Mesendoderm (in vitro differentiated cells): ENCODE measurements around the gene METTL22.

Experiments used
- DNase-seq: peaks from one replicate; pipeline ENCODE4 v3.0.0; 2013
- H2AK5ac ChIP-seq: 2 replicates; pipeline ENCODE4 v1.6.1; 2013; ENCODE audit warnings: low read length, inconsistent platforms
- H2BK120ac ChIP-seq: 2 replicates; pipeline ENCODE4 v1.6.1; 2013; ENCODE audit warnings: low read depth, mild to moderate bottlenecking, low read length, moderate library complexity, mixed read lengths
- H2BK15ac ChIP-seq: replicated peaks from 2 replicates; pipeline ENCODE4 v1.6.1; 2013; ENCODE audit warnings: low read depth, mild to moderate bottlenecking, moderate library complexity
- H2BK5ac ChIP-seq: 2 replicates; pipeline ENCODE4 v1.6.1; 2013; ENCODE audit warnings: low read length, inconsistent platforms
- H3K18ac ChIP-seq: 2 replicates; pipeline ENCODE4 v1.6.1; 2013; ENCODE audit warnings: mild to moderate bottlenecking, low read length, mixed read lengths
- H3K23ac ChIP-seq: one replicate; pipeline ENCODE4 v1.6.1; 2013; ENCODE audit warnings: low read length
- H3K27ac ChIP-seq: 2 replicates; pipeline ENCODE4 v1.5.1; 2013; ENCODE audit warnings: low read depth, mild to moderate bottlenecking, inconsistent platforms, low read length, moderate library complexity
- H3K27me3 ChIP-seq: 2 replicates; pipeline ENCODE4 v1.6.1; 2013; ENCODE audit warnings: low read length, control low read depth, mild to moderate bottlenecking, inconsistent platforms; ENCODE audit not compliant: insufficient read depth, poor library complexity
- H3K36me3 ChIP-seq: 2 replicates; pipeline ENCODE4 v1.6.1; 2013; ENCODE audit warnings: low read length, inconsistent platforms; ENCODE audit not compliant: control insufficient read depth, insufficient read depth
- H3K4ac ChIP-seq: one replicate; pipeline ENCODE4 v1.6.1; 2013; ENCODE audit warnings: low read depth, mild to moderate bottlenecking, low read length, moderate library complexity
- H3K4me1 ChIP-seq: 2 replicates; pipeline ENCODE4 v1.6.1; 2013; ENCODE audit warnings: low read depth, low read length, inconsistent platforms; ENCODE audit not compliant: control insufficient read depth
- H3K4me2 ChIP-seq: 2 replicates; pipeline ENCODE4 v1.6.1; 2013; ENCODE audit warnings: low read length
- H3K4me3 ChIP-seq: 2 replicates; pipeline ENCODE4 v1.5.1; 2013; ENCODE audit warnings: mild to moderate bottlenecking, low read length
- H3K56ac ChIP-seq: one replicate; pipeline ENCODE4 v1.6.1; 2013; ENCODE audit warnings: low read length
- H3K79me1 ChIP-seq: 2 replicates; pipeline ENCODE4 v1.6.1; 2013; ENCODE audit warnings: low read length, inconsistent platforms
- H3K79me2 ChIP-seq: 2 replicates; pipeline ENCODE4 v1.6.1; 2013; ENCODE audit warnings: mild to moderate bottlenecking, low read length; ENCODE audit not compliant: control insufficient read depth, insufficient read depth
- H3K9ac ChIP-seq: 2 replicates; pipeline ENCODE4 v1.6.1; 2013; ENCODE audit warnings: low read length, inconsistent platforms
- H4K5ac ChIP-seq: one replicate; pipeline ENCODE4 v1.6.1; 2013; ENCODE audit warnings: low read length
- H4K8ac ChIP-seq: one replicate; pipeline ENCODE4 v1.6.1; 2013; ENCODE audit warnings: low read depth, mild to moderate bottlenecking, control low read depth, low read length, moderate library complexity
- WGBS: extraction: QIAGEN DNeasy Blood & Tissue Kit; methylation state at CpG from one replicate; pipeline ENCODE4 v1.1.7; 2013; ENCODE audit warnings: low lambda C conversion rate, missing lambda C conversion rate; ENCODE audit not compliant: insufficient coverage; ENCODE audit errors: extremely low coverage; 5-methylcytosine and 5-hydroxymethylcytosine counted together

METTL22 gene

GRCh38 chr16:8625491-8626087, 4.1 kb downstream of the METTL22 start:
- Histone ChIP-seq H2BK5ac (no peak overlapping the region), H3K23ac (no peak overlapping the region), H4K8ac (no peak overlapping the region), H3K56ac (no peak overlapping the region), H3K79me1 (peaks cover 15% of the 10 kb centered on the region), H3K9ac (no peak overlapping the region), H3K4me2 (no peak overlapping the region), H3K4ac (no peak overlapping the region), H4K5ac (no peak overlapping the region), H2BK15ac (no peak overlapping the region), H3K36me3 (peaks cover 13% of the 10 kb centered on the region), H3K27ac (no peak overlapping the region), H3K4me1 (no peaks in the 10 kb centered on the region), H3K27me3 (no peaks in the 10 kb centered on the region), H2AK5ac (no peak overlapping the region), H3K18ac (no peak overlapping the region), H3K4me3 (no peak overlapping the region), H3K79me2 (peaks cover 24% of the 10 kb centered on the region), H2BK120ac (no peak overlapping the region)
- no CpG with 5 or more reads among the region's 10 CpGs for WGBS
- DNase-seq = no peak

DNA sequence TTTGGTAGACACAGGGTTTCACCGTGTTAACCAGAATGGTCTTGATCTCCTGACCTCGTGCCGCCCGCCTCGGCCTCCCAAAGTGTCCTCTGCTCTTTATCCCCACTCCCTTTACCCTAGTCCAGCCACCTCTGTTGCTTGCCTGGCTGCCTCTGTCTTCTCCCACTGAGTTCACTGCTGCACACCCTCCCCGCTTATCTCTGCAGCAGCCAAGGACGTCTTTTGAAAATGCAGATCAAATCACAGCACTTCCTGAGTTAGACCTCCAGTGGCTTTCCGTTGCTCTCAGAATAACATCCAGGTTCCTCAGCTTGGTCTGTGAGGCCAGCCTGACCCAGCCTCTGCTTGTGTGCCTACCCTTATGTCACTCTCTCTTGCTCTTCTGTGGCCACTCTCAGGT, 5.4 kb downstream of the METTL22 start:
- no peak overlapping the region for H2BK120ac ChIP-seq
- no peaks in the 10 kb centered on the region for H3K4me1 ChIP-seq
- no peak overlapping the region for H3K4ac ChIP-seq
- H4K8ac ChIP-seq = no peak overlapping the region
- no peak overlapping the region for H3K4me3 ChIP-seq
- H4K5ac ChIP-seq = no peak overlapping the region
- no peak overlapping the region for H3K9ac ChIP-seq
- no peak overlapping the region for H3K27ac ChIP-seq
- no peak overlapping the region for H3K4me2 ChIP-seq
- H3K36me3 ChIP-seq = peaks cover 13% of the 10 kb centered on the region
- no peaks in the 10 kb centered on the region for H3K27me3 ChIP-seq
- no peak overlapping the region for H3K23ac ChIP-seq
- H3K79me1 ChIP-seq = peaks cover 13% of the 10 kb centered on the region
- no peak overlapping the region for H2AK5ac ChIP-seq
- H3K79me2 ChIP-seq = peaks cover 21% of the 10 kb centered on the region
- H3K18ac ChIP-seq = no peak overlapping the region
- H3K56ac ChIP-seq = no peak overlapping the region
- DNase-seq = no peak
- H2BK5ac ChIP-seq = no peak overlapping the region
- no CpG with 5 or more reads among the region's 8 CpGs for WGBS
- H2BK15ac ChIP-seq = no peak overlapping the region

DNA sequence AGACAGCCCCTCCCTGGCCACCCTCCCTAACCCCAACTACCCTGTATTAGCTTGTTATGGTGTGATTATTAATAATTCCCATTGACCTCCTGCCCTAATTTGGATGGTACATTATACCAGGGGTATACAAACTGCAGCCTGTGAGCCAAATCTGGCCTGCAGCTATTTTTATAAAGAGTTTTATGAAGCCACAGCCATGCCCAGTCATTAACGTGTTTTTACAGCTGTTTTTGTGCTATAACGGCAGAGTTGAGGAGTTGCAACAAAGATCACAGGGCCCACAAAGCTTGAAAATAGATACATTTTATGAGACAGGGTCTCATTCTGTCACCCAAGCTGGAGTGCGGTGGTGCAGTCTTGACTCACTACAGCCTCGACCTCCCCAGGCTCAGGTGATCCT, 6.0 kb downstream of the METTL22 start:
- Histone ChIP-seq H2BK15ac (no peak overlapping the region), H3K27me3 (no peaks in the 10 kb centered on the region), H2BK120ac (no peak overlapping the region), H3K79me1 (peaks cover 12% of the 10 kb centered on the region), H3K27ac (no peak overlapping the region), H3K36me3 (peaks cover 14% of the 10 kb centered on the region), H3K4me1 (no peaks in the 10 kb centered on the region), H3K56ac (no peak overlapping the region), H2BK5ac (no peak overlapping the region), H3K4ac (no peak overlapping the region), H2AK5ac (no peak overlapping the region), H3K79me2 (peaks cover 16% of the 10 kb centered on the region), H3K4me2 (no peak overlapping the region), H4K8ac (no peak overlapping the region), H3K4me3 (no peak overlapping the region), H4K5ac (no peak overlapping the region), H3K23ac (no peak overlapping the region), H3K9ac (no peak overlapping the region), H3K18ac (no peak overlapping the region)
- DNase-seq = no peak
- no CpG with 5 or more reads among the region's 4 CpGs for WGBS

GRCh38 chr16:8628981-8629725, 7.7 kb downstream of the METTL22 start:
- no peak overlapping the region for H3K27ac ChIP-seq
- H2BK5ac ChIP-seq = no peak overlapping the region
- H3K4ac ChIP-seq = no peak overlapping the region
- no peaks in the 10 kb centered on the region for H3K79me2 ChIP-seq
- WGBS = no CpG with 5 or more reads among the region's 16 CpGs
- no peak overlapping the region for H2AK5ac ChIP-seq
- H3K9ac ChIP-seq = no peak overlapping the region
- H2BK15ac ChIP-seq = no peak overlapping the region
- no peak overlapping the region for H4K5ac ChIP-seq
- H3K4me1 ChIP-seq = no peaks in the 10 kb centered on the region
- H3K27me3 ChIP-seq = no peaks in the 10 kb centered on the region
- no peak overlapping the region for H2BK120ac ChIP-seq
- no peak overlapping the region for H3K4me2 ChIP-seq
- H4K8ac ChIP-seq = no peak overlapping the region
- H3K56ac ChIP-seq = no peak overlapping the region
- peaks cover 18% of the 10 kb centered on the region for H3K36me3 ChIP-seq
- H3K4me3 ChIP-seq = no peak overlapping the region
- H3K79me1 ChIP-seq = peaks cover 4% of the 10 kb centered on the region
- DNase-seq = no peak
- no peak overlapping the region for H3K23ac ChIP-seq
- H3K18ac ChIP-seq = no peak overlapping the region

GRCh38 chr16:8630255-8630953, 8.9 kb downstream of the METTL22 start:
- H3K4me1 ChIP-seq = no peaks in the 10 kb centered on the region
- no peak for DNase-seq
- no peak overlapping the region for H2BK120ac ChIP-seq
- H2AK5ac ChIP-seq = no peak overlapping the region
- no peak overlapping the region for H3K18ac ChIP-seq
- no peak overlapping the region for H4K5ac ChIP-seq
- H3K36me3 ChIP-seq = peaks cover 20% of the 10 kb centered on the region
- H3K4me2 ChIP-seq = no peak overlapping the region
- no peak overlapping the region for H4K8ac ChIP-seq
- no peaks in the 10 kb centered on the region for H3K27me3 ChIP-seq
- H3K79me1 ChIP-seq = peaks cover 4% of the 10 kb centered on the region
- H3K79me2 ChIP-seq = no peaks in the 10 kb centered on the region
- WGBS = no CpG with 5 or more reads among the region's 11 CpGs
- no peak overlapping the region for H3K4me3 ChIP-seq
- no peak overlapping the region for H3K4ac ChIP-seq
- H3K9ac ChIP-seq = no peak overlapping the region
- H3K56ac ChIP-seq = no peak overlapping the region
- no peak overlapping the region for H2BK5ac ChIP-seq
- H3K27ac ChIP-seq = no peak overlapping the region
- H2BK15ac ChIP-seq = no peak overlapping the region
- H3K23ac ChIP-seq = no peak overlapping the region
